Metanephros (tissue), 1 donor: ENCODE data around the gene EPHA2. TPM values are rescaled to one million over a fixed set of nuclear protein-coding genes. Genes with fewer than 3 reads are reported as not detected.

Experiments
- total RNA-seq: library from RNA; depleted of rRNA; stranded (reverse); fragments of >200 nt; gene quantifications from one replicate; pipeline ENCODE4 v1.2.3, GENCODE V29; 2014

The EPHA2 gene
- 32.3 TPM for total RNA-seq

DNA sequence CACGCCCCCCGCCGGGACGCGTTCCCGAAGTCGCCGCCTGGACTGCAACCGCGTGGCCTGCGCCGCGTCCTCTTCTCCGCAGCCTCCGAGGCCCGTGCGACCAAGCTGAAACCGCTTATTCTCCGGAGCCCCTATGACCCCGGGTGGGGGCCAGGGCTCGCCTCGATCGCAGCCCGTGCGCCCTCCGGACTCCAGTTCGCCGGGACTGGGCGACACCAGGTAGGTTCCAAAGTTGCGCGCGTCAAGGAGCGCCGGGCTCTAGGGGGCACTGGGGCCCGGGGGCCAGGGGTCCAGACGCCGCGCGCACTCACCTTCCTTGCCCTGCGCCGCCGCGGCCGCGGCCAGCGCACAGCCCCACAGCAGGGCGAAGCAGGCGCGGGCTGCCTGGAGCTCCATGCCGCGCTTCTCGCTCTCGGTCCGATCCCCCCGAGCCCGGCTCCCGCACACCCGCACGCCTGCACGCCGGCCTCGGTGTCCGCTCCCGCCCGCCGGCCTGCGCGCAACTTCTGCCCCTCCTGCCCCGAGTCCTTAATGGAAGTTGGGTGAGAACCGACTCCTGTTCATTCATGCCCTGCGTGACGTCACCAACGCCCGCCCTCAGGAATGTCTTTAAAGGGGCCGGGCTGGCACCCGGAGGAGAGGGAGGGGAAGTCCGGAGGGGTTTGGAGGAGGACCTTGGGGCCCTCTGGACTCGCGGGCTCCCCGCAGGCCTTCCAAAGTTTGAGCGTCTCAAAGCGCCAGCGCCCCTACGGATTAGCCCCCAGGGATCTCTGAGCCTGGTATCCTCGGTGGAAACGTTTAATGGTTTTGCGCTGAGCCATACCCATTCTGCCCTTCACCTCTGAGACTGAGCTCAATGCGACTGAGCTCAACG lies at the start of gene EPHA2:
EPHA2 (minus strand) TSS at position 533 of the 874 bp plus-strand sequence; CDS start at position 396, 137 bp downstream.

Other genes starting within 250 kb of the EPHA2 start
- 36.6 TPM for gene ZBTB17, start 180.0 kb downstream of the EPHA2 start, total RNA-seq
- gene SRARP, start 151.8 kb downstream of the EPHA2 start, total RNA-seq: 0.12 TPM
- gene HSPB7, start 138.0 kb downstream of the EPHA2 start, total RNA-seq: 7.3 TPM
- 20.8 TPM for gene CLCNKA, start 134.0 kb downstream of the EPHA2 start, total RNA-seq
- gene CLCNKB, start 112.3 kb downstream of the EPHA2 start, total RNA-seq: 73.2 TPM
- 1.7 TPM for gene FAM131C, start 82.4 kb downstream of the EPHA2 start, total RNA-seq
- gene ARHGEF19, start 56.6 kb upstream of the EPHA2 start, total RNA-seq: 12.1 TPM
- gene CPLANE2, start 81.1 kb upstream of the EPHA2 start, total RNA-seq: 8.3 TPM
- 23.3 TPM for gene FBXO42, start 196.4 kb upstream of the EPHA2 start, total RNA-seq
- 42.3 TPM for gene SZRD1, start 211.2 kb upstream of the EPHA2 start, total RNA-seq